AG04450 (cell line): ENCODE measurements around the gene CALM3. TPM values are rescaled to one million over a fixed set of nuclear protein-coding genes. Genes with fewer than 3 reads are reported as not detected.
"Not testable (repeated sequence)": the region's sequence is repeated elsewhere in the genome, so short reads cannot be mapped to it uniquely, and the experiment has no call there.

Source experiments
- CTCF ChIA-PET: fragments of 300-600, 350-600 bp; formaldehyde crosslinking; extraction: SDS; loops from one replicate; lab custom pipeline; 2022; ENCODE audit warnings: antibody characterized with exemption, inconsistent platforms; lab: Charles Lee
- POLR2A ChIA-PET: fragments of 350-600 bp; formaldehyde crosslinking; extraction: SDS; loops from one replicate; lab custom pipeline; 2021; ENCODE audit warnings: antibody characterized with exemption, inconsistent platforms; lab: Yijun Ruan, JAX
- DNase-seq: peaks from one replicate; pipeline ENCODE4 v3.0.0-alpha.2; 2011; ENCODE audit warnings: low read depth, low spot score
- H3K27ac ChIP-seq: one replicate; pipeline ENCODE4 v1.5.1; 2012; ENCODE audit warnings: low read depth, low read length, control low read depth
- H3K27me3 ChIP-seq: one replicate; pipeline ENCODE4 v1.6.0; 2012; ENCODE audit warnings: low read length; ENCODE audit not compliant: control insufficient read depth, insufficient read depth
- H3K4me3 ChIP-seq: 2 replicates; pipeline ENCODE4 v1.5.1; 2011; ENCODE audit warnings: mild to moderate bottlenecking, low read depth, low read length, control low read depth
- H3K9me3 ChIP-seq: 2 replicates; pipeline ENCODE4 v1.5.1; 2012; ENCODE audit warnings: low read length; ENCODE audit not compliant: control insufficient read depth, insufficient read depth
- polyA plus RNA-seq: library from polyadenylated mRNA; depleted of rRNA; stranded (reverse); fragments of >200 nt; gene quantifications from 2 replicates; pipeline ENCODE4 v1.2.3, GENCODE V29; 2011
- TF ChIP-seq, protein P1 (sequence below): IDR thresholded peaks from 2 replicates; pipeline ENCODE4 v1.5.1; 2011; ENCODE audit warnings: low read depth, low read length, control low read depth, inconsistent platforms

The CALM3 gene
- polyA plus RNA-seq, 1 experiment, result 744 TPM

GRCh38 chr19:46559203-46559602 is 41.9 kb upstream of the CALM3 start:
- H3K9me3 ChIP-seq, result peaks cover 6% of the 10 kb centered on the region; the same call in 1 of the 2 replicates
- ChIA-PET CTCF (no interaction called here), POLR2A (interaction anchor here (0.6 kb wide), 1 partner anchor 51 kb away, joined by 6 read pairs; no protein-coding TSS in a partner anchor)
- no peaks in the 10 kb centered on the region for H3K27me3 ChIP-seq
- no peak for DNase-seq
- no peak overlapping the region for H3K4me3 ChIP-seq
- TF ChIP-seq, protein P1, sequence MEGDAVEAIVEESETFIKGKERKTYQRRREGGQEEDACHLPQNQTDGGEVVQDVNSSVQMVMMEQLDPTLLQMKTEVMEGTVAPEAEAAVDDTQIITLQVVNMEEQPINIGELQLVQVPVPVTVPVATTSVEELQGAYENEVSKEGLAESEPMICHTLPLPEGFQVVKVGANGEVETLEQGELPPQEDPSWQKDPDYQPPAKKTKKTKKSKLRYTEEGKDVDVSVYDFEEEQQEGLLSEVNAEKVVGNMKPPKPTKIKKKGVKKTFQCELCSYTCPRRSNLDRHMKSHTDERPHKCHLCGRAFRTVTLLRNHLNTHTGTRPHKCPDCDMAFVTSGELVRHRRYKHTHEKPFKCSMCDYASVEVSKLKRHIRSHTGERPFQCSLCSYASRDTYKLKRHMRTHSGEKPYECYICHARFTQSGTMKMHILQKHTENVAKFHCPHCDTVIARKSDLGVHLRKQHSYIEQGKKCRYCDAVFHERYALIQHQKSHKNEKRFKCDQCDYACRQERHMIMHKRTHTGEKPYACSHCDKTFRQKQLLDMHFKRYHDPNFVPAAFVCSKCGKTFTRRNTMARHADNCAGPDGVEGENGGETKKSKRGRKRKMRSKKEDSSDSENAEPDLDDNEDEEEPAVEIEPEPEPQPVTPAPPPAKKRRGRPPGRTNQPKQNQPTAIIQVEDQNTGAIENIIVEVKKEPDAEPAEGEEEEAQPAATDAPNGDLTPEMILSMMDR, result no peak
- H3K27ac ChIP-seq, result no peak overlapping the region

DNA sequence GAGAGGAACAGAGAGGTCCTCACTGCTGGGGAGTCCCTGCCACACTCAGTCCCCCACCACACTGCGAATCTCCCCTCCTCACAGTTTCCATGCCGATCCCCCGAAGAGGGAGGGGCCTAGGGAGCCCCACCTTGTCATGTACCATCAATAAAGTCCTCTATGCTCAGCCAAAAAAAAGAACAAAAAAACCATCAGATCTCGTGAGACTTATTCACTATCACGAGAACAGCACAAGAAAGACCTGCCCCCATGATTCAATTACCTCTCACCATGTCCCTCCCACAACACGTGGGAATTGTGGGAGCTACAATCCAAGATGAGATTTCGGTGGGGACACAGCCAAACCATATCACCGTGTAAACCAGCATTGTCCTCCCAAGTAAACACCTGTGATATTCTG is 41.5 kb upstream of the CALM3 start:
- H3K27me3 ChIP-seq, H3K27ac ChIP-seq, CTCF ChIA-PET, DNase-seq, H3K9me3 ChIP-seq, H3K4me3 ChIP-seq: not testable (repeated sequence)
- POLR2A ChIA-PET, result interaction anchor here (0.6 kb wide), 1 partner anchor 51 kb away, joined by 6 read pairs; no protein-coding TSS in a partner anchor

GRCh38 chr19:46564701-46565100 is 36.4 kb upstream of the CALM3 start:
- Histone ChIP-seq H3K9me3 (no peaks in the 10 kb centered on the region), H3K27ac (no peak overlapping the region), H3K27me3 (no peaks in the 10 kb centered on the region), H3K4me3 (no peak overlapping the region)
- DNase-seq, result no peak
- ChIA-PET POLR2A (no interaction called here), CTCF (no interaction called here)
- TF ChIP-seq, protein P1, result no peak

- Histone ChIP-seq H3K9me3 (no peaks in the 10 kb centered on the region), H3K4me3 (no peak overlapping the region), H3K27me3 (peaks cover 11% of the 10 kb centered on the region), H3K27ac (no peak overlapping the region)
- TF ChIP-seq, protein P1, result peak; percentile 28; the same call in 1 of the 2 replicates
- DNase-seq, result no peak
- ChIA-PET CTCF (interaction anchor here (0.7 kb wide), 1 partner anchor 8 kb away, joined by 3 read pairs; no protein-coding TSS in a partner anchor), POLR2A (interaction anchor here (1.0 kb wide), 1 partner anchor 29 kb away, joined by 3 read pairs; no protein-coding TSS in a partner anchor)
Observed at GRCh38 chr19:46571495-46571894, 29.6 kb upstream of the CALM3 start.

DNA sequence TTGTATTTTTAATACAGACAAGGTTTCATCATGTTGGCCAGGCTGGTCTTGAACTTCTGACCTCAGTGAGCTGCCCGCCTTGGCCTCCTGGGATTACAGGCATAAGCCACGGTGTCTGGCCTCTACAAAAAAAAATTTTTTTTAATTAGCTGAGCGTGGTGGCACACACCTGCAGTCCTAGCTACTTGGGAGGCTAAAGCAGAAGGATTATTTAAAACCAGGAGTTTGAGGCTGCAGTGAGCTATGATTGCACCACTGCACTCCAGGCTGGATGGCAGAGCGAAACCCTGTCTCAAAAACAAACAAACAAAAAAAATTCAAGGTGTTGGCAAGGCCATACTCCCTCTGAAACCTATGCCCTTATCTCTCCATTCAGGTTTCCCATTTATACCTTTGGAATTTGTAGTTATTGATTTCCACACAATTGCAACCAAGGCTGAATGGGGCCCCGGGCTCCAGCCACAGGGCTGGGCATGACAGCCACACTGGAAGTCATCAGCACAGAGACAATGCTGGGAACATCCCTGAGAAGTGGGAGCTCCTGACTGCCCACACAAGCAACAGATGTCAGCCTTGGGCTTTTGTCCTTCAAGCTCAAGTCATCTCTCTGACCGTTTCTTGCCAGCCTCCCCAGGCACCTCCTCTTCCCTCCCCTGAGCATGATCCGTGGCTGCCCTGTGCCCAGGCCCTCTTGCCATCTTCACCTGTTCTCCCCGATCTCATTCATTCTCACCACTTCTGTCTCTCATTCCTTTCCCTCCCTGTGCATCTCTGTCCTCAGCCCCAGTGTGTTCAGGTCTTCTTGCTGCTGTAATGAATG is 27.2 kb upstream of the CALM3 start:
- H3K27me3 ChIP-seq, result peaks cover 11% of the 10 kb centered on the region
- H3K27ac ChIP-seq, result no peak overlapping the region
- ChIA-PET POLR2A (no interaction called here), CTCF (interaction anchor here (2.1 kb wide), 1 partner anchor 31 kb away, joined by 13 read pairs; no protein-coding TSS in a partner anchor)
- no peak for DNase-seq
- H3K4me3 ChIP-seq, result no peak overlapping the region
- TF ChIP-seq, protein P1, result no peak
- H3K9me3 ChIP-seq, result no peaks in the 10 kb centered on the region
